ENCODE measurements around the gene CELF4.

Gene CELF4

GRCh38 chr18:37422596-37422995, 143.0 kb downstream of the CELF4 start:
- no peak for DNase-seq (ENCODE audit: low read depth, low spot score)
- WGBS (ENCODE audit: insufficient coverage, insufficient read length): no CpG with 5 or more reads among the region's 6 CpGs
- Histone ChIP-seq H3K9me3 (ENCODE audit: control insufficient read depth, insufficient read depth, low read length) (no peaks in the 10 kb centered on the region), H3K4me1 (ENCODE audit: control insufficient read depth, insufficient read depth, low read length) (0 out of 2 replicates have a peak, but pooled peaks cover 1% of the 10 kb centered on the region), H3K36me3 (ENCODE audit: control insufficient read depth, insufficient read depth, low read length) (no peaks in the 10 kb centered on the region), H3K27me3 (ENCODE audit: control insufficient read depth, insufficient read depth, low read length) (no peaks in the 10 kb centered on the region), H3K27ac (ENCODE audit: low read length) (no peak overlapping the region), H3K4me3 (ENCODE audit: low read length) (no peak overlapping the region)

- no peak for DNase-seq (ENCODE audit: low read depth, low spot score)
- no peaks in the 10 kb centered on the region for H3K9me3 ChIP-seq (ENCODE audit: control insufficient read depth, insufficient read depth, low read length)
- no CpG with 5 or more reads among the region's 2 CpGs for WGBS (ENCODE audit: insufficient coverage, insufficient read length)
- no peak overlapping the region for H3K4me3 ChIP-seq (ENCODE audit: low read length)
- no peaks in the 10 kb centered on the region for H3K36me3 ChIP-seq (ENCODE audit: control insufficient read depth, insufficient read depth, low read length)
- H3K4me1 ChIP-seq (ENCODE audit: control insufficient read depth, insufficient read depth, low read length): 0 out of 2 replicates have a peak, but pooled peaks cover 1% of the 10 kb centered on the region
- H3K27ac ChIP-seq (ENCODE audit: low read length): no peak overlapping the region
- no peaks in the 10 kb centered on the region for H3K27me3 ChIP-seq (ENCODE audit: control insufficient read depth, insufficient read depth, low read length)
These were observed 143.5 kb downstream of the CELF4 start for GRCh38 chr18:37422116-37422515.

- Histone ChIP-seq H3K4me1 (ENCODE audit: control insufficient read depth, insufficient read depth, low read length) (0 out of 2 replicates have a peak, but pooled peaks cover 1% of the 10 kb centered on the region), H3K27ac (ENCODE audit: low read length) (no peak overlapping the region), H3K36me3 (ENCODE audit: control insufficient read depth, insufficient read depth, low read length) (no peaks in the 10 kb centered on the region), H3K9me3 (ENCODE audit: control insufficient read depth, insufficient read depth, low read length) (no peaks in the 10 kb centered on the region), H3K4me3 (ENCODE audit: low read length) (no peak overlapping the region), H3K27me3 (ENCODE audit: control insufficient read depth, insufficient read depth, low read length) (no peaks in the 10 kb centered on the region)
- no peak for DNase-seq (ENCODE audit: low read depth, low spot score)
- no CpG with 5 or more reads among the region's 16 CpGs for WGBS (ENCODE audit: insufficient coverage, insufficient read length)
These were observed 144.1 kb downstream of the CELF4 start for GRCh38 chr18:37421341-37422077.

GRCh38 chr18:37420315-37420880, 145.2 kb downstream of the CELF4 start:
- H3K36me3 ChIP-seq (ENCODE audit: control insufficient read depth, insufficient read depth, low read length): no peaks in the 10 kb centered on the region
- no peak overlapping the region for H3K27ac ChIP-seq (ENCODE audit: low read length)
- 0 out of 2 replicates have a peak, but pooled peaks cover 1% of the 10 kb centered on the region for H3K4me1 ChIP-seq (ENCODE audit: control insufficient read depth, insufficient read depth, low read length)
- no peaks in the 10 kb centered on the region for H3K9me3 ChIP-seq (ENCODE audit: control insufficient read depth, insufficient read depth, low read length)
- H3K27me3 ChIP-seq (ENCODE audit: control insufficient read depth, insufficient read depth, low read length): no peaks in the 10 kb centered on the region
- WGBS (ENCODE audit: insufficient coverage, insufficient read length): no CpG with 5 or more reads among the region's 7 CpGs
- H3K4me3 ChIP-seq (ENCODE audit: low read length): no peak overlapping the region
- no peak for DNase-seq (ENCODE audit: low read depth, low spot score)

GRCh38 chr18:37419866-37420265, 145.7 kb downstream of the CELF4 start:
- WGBS (ENCODE audit: insufficient coverage, insufficient read length): no CpG with 5 or more reads among the region's 7 CpGs
- Histone ChIP-seq H3K9me3 (ENCODE audit: control insufficient read depth, insufficient read depth, low read length) (no peaks in the 10 kb centered on the region), H3K36me3 (ENCODE audit: control insufficient read depth, insufficient read depth, low read length) (no peaks in the 10 kb centered on the region), H3K27ac (ENCODE audit: low read length) (no peak overlapping the region), H3K27me3 (ENCODE audit: control insufficient read depth, insufficient read depth, low read length) (no peaks in the 10 kb centered on the region), H3K4me1 (ENCODE audit: control insufficient read depth, insufficient read depth, low read length) (0 out of 2 replicates have a peak, but pooled peaks cover 1% of the 10 kb centered on the region), H3K4me3 (ENCODE audit: low read length) (no peak overlapping the region)
- no peak for DNase-seq (ENCODE audit: low read depth, low spot score)

- no CpG with 5 or more reads among the region's 7 CpGs for WGBS (ENCODE audit: insufficient coverage, insufficient read length)
- 0 out of 2 replicates have a peak, but pooled peaks cover 1% of the 10 kb centered on the region for H3K4me1 ChIP-seq (ENCODE audit: control insufficient read depth, insufficient read depth, low read length)
- H3K27ac ChIP-seq (ENCODE audit: low read length): no peak overlapping the region
- no peaks in the 10 kb centered on the region for H3K36me3 ChIP-seq (ENCODE audit: control insufficient read depth, insufficient read depth, low read length)
- no peaks in the 10 kb centered on the region for H3K9me3 ChIP-seq (ENCODE audit: control insufficient read depth, insufficient read depth, low read length)
- no peak overlapping the region for H3K4me3 ChIP-seq (ENCODE audit: low read length)
- DNase-seq (ENCODE audit: low read depth, low spot score): no peak
- H3K27me3 ChIP-seq (ENCODE audit: control insufficient read depth, insufficient read depth, low read length): no peaks in the 10 kb centered on the region
These were observed 146.3 kb downstream of the CELF4 start for GRCh38 chr18:37419315-37419714.

GRCh38 chr18:37414816-37415215, 150.8 kb downstream of the CELF4 start:
- Histone ChIP-seq H3K4me3 (ENCODE audit: low read length) (no peak overlapping the region), H3K27me3 (ENCODE audit: control insufficient read depth, insufficient read depth, low read length) (no peaks in the 10 kb centered on the region), H3K4me1 (ENCODE audit: control insufficient read depth, insufficient read depth, low read length) (no peaks in the 10 kb centered on the region), H3K27ac (ENCODE audit: low read length) (no peak overlapping the region), H3K36me3 (ENCODE audit: control insufficient read depth, insufficient read depth, low read length) (no peaks in the 10 kb centered on the region), H3K9me3 (ENCODE audit: control insufficient read depth, insufficient read depth, low read length) (no peaks in the 10 kb centered on the region)
- WGBS (ENCODE audit: insufficient coverage, insufficient read length): 100% methylated on average over 1 of the region's 1 CpG
- no peak for DNase-seq (ENCODE audit: low read depth, low spot score)

GRCh38 chr18:37412829-37413228, 152.8 kb downstream of the CELF4 start:
- H3K4me3 ChIP-seq (ENCODE audit: low read length): no peak overlapping the region
- no CpG with 5 or more reads among the region's 8 CpGs for WGBS (ENCODE audit: insufficient coverage, insufficient read length)
- H3K27me3 ChIP-seq (ENCODE audit: control insufficient read depth, insufficient read depth, low read length): no peaks in the 10 kb centered on the region
- H3K36me3 ChIP-seq (ENCODE audit: control insufficient read depth, insufficient read depth, low read length): no peaks in the 10 kb centered on the region
- H3K4me1 ChIP-seq (ENCODE audit: control insufficient read depth, insufficient read depth, low read length): no peaks in the 10 kb centered on the region
- no peak for DNase-seq (ENCODE audit: low read depth, low spot score)
- no peak overlapping the region for H3K27ac ChIP-seq (ENCODE audit: low read length)
- no peaks in the 10 kb centered on the region for H3K9me3 ChIP-seq (ENCODE audit: control insufficient read depth, insufficient read depth, low read length)

GRCh38 chr18:37412333-37412732, 153.3 kb downstream of the CELF4 start:
- Histone ChIP-seq H3K36me3 (ENCODE audit: control insufficient read depth, insufficient read depth, low read length) (no peaks in the 10 kb centered on the region), H3K9me3 (ENCODE audit: control insufficient read depth, insufficient read depth, low read length) (no peaks in the 10 kb centered on the region), H3K27me3 (ENCODE audit: control insufficient read depth, insufficient read depth, low read length) (no peaks in the 10 kb centered on the region), H3K4me3 (ENCODE audit: low read length) (no peak overlapping the region), H3K4me1 (ENCODE audit: control insufficient read depth, insufficient read depth, low read length) (no peaks in the 10 kb centered on the region), H3K27ac (ENCODE audit: low read length) (no peak overlapping the region)
- DNase-seq (ENCODE audit: low read depth, low spot score): no peak
- WGBS (ENCODE audit: insufficient coverage, insufficient read length): 100% methylated on average over 2 of the region's 3 CpGs

- Histone ChIP-seq H3K27me3 (ENCODE audit: control insufficient read depth, insufficient read depth, low read length) (no peaks in the 10 kb centered on the region), H3K36me3 (ENCODE audit: control insufficient read depth, insufficient read depth, low read length) (no peaks in the 10 kb centered on the region), H3K9me3 (ENCODE audit: control insufficient read depth, insufficient read depth, low read length) (no peaks in the 10 kb centered on the region), H3K27ac (ENCODE audit: low read length) (no peak overlapping the region), H3K4me1 (ENCODE audit: control insufficient read depth, insufficient read depth, low read length) (no peaks in the 10 kb centered on the region), H3K4me3 (ENCODE audit: low read length) (no peak overlapping the region)
- DNase-seq (ENCODE audit: low read depth, low spot score): no peak
- WGBS (ENCODE audit: insufficient coverage, insufficient read length): no CpG with 5 or more reads among the region's 8 CpGs
These were observed 155.7 kb downstream of the CELF4 start for GRCh38 chr18:37409878-37410277.
